ENCODE data around the gene PACS1.
"Not testable (repeated sequence)": the region's sequence is repeated elsewhere in the genome, so short reads cannot be mapped to it uniquely, and the experiment has no call there.

The PACS1 gene

GRCh38 chr11:66072081-66072480 is 2.0 kb downstream of the PACS1 start:
- no peak overlapping the region for H3K27ac ChIP-seq
- POLR2A ChIA-PET (ENCODE audit: low non-redundant PET) = no interaction called here
- CTCF ChIA-PET = interaction anchor here (0.6 kb wide), 1 partner anchor 44 kb away, joined by 5 read pairs; no protein-coding TSS in a partner anchor

GRCh38 chr11:66072518-66072917 is 2.4 kb downstream of the PACS1 start:
- no peak for DNase-seq (ENCODE audit: low spot score)
- no peak for TF ChIP-seq CTCF (conservative IDR thresholded peaks at IDR 0.05; ENCODE audit: low read depth)
- CTCF ChIA-PET = no interaction called here
- H3K27ac ChIP-seq = no peak overlapping the region
- POLR2A ChIA-PET (ENCODE audit: low non-redundant PET) = no interaction called here

More at GRCh38 chr11:66072081-66072480, 2.0 kb downstream of the PACS1 start:
- DNase-seq (ENCODE audit: low spot score) = no peak
- TF ChIP-seq CTCF (conservative IDR thresholded peaks at IDR 0.05; ENCODE audit: low read depth) = no peak

DNA sequence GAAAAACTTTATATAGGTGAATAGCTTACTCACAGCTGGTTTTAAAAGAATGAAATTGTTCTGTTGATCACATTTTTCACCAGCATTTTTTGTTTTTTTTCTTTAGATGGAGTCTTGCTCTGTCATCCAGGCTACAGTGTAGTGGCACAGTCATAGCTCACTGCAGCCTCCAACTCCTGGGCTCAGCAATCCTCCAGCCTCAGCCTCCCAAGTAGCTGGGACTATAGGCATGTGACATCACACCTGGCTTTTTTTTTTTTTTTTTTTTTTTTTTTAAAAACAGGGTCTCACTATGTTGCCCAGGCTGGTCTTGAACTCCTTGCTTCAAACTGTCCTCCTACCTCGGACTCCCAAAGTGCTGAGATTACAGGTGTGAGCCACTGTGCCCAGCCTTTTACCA is 3.6 kb downstream of the PACS1 start:
- no peak for DNase-seq (ENCODE audit: low spot score)
- no peak overlapping the region for H3K27ac ChIP-seq
- no peak for TF ChIP-seq CTCF (conservative IDR thresholded peaks at IDR 0.05; ENCODE audit: low read depth)
- POLR2A ChIA-PET (ENCODE audit: low non-redundant PET) = no interaction called here
- CTCF ChIA-PET = no interaction called here

GRCh38 chr11:66075273-66075672 is 5.2 kb downstream of the PACS1 start:
- CTCF ChIA-PET = interaction anchor here (0.6 kb wide), 2 partner anchors 55 to 86 kb away, joined by 3 to 6 read pairs; no protein-coding TSS in a partner anchor
- POLR2A ChIA-PET (ENCODE audit: low non-redundant PET) = interaction anchor here (0.7 kb wide), 1 partner anchor 177 kb away, joined by 8 read pairs; no protein-coding TSS in a partner anchor

DNA sequence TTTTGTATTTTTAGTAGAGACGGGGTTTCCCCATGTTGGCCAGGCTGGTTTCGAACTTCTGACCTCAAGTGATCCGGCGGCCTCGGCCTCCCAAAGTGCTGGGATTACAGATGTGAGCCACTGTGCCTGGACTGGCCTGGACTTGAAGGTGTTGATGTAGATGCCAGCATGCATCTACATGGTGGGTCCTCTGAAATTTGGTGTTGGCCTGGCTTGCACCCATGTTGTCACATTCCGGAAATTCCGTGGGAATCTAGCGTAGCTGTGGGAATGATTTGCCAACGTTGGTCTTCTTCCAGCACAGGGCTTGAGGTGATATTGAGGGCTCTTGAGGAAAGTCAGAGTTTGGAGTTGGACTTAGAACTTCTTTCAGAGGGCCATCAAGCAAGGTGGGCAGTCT is 6.5 kb downstream of the PACS1 start:
- POLR2A ChIA-PET (ENCODE audit: low non-redundant PET) = interaction anchor here (0.6 kb wide), 1 partner anchor 20 kb away, joined by 7 read pairs; no protein-coding TSS in a partner anchor
- H3K27ac ChIP-seq = peak overlapping the region; percentile 39
- no peak for TF ChIP-seq CTCF (conservative IDR thresholded peaks at IDR 0.05; ENCODE audit: low read depth)
- no peak for DNase-seq (ENCODE audit: low spot score)
- CTCF ChIA-PET = interaction anchor here (0.7 to 0.8 kb wide), 4 partner anchors 9 to 31 kb away, joined by 3 to 6 read pairs (median 3); partner anchors contain the start of gene SF3B2

More at GRCh38 chr11:66075273-66075672, 5.2 kb downstream of the PACS1 start:
- no peak overlapping the region for H3K27ac ChIP-seq
- TF ChIP-seq CTCF (conservative IDR thresholded peaks at IDR 0.05; ENCODE audit: low read depth) = no peak
- no peak for DNase-seq (ENCODE audit: low spot score)

DNA sequence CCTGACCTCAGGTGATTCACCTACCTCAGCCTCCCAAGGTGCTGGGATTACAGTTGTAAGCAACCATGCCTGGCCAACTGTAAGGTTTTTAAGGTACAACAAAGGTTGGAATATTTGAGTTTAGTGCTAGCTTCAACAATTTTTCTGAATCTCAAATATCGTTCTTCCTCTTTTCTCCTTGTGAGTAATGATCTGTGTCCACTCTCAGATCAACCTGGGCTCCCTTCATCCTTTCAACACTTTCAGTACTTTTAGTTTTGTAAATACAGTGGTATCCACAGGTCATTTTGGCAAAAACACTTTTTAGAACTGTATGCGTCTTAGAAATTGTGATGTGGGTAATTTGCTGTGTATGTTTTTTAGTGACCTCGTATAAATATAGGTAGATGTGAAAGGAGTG is 7.9 kb downstream of the PACS1 start:
- CTCF ChIA-PET = interaction anchor here (1.2 kb wide), 1 partner anchor 10 kb away, joined by 3 read pairs; no protein-coding TSS in a partner anchor
- DNase-seq (ENCODE audit: low spot score) = no peak
- POLR2A ChIA-PET (ENCODE audit: low non-redundant PET) = no interaction called here
- TF ChIP-seq CTCF (conservative IDR thresholded peaks at IDR 0.05; ENCODE audit: low read depth) = no peak
- H3K27ac ChIP-seq = no peak overlapping the region; the same call in 1 of the 2 replicates

DNA sequence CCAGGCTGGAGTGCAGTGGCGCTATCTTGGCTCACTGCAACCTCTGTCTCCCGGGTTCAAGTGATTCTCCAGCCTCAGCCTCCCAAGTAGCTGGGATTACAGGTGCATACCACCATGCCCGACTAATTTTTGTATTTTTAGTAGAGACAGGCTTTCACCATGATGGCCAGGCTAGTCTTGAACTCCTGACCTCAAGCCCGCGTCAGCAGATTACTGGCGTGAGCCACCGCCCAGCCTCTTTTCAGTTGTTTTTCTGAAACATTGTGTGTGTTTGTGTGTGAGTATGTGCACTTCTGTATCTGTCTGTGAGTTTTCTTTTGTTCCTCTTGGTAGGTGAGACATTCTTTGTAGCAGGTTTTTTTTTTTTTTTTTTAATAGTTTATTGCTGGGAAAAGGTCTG is 8.9 kb downstream of the PACS1 start:
- H3K27ac ChIP-seq = peak overlapping the region; percentile 36
- POLR2A ChIA-PET (ENCODE audit: low non-redundant PET); DNase-seq (ENCODE audit: low spot score): not testable (repeated sequence)
- CTCF ChIA-PET = interaction anchor here (0.6 to 1.2 kb wide), 3 partner anchors 9 to 155 kb away, joined by 3 to 5 read pairs (median 4); no protein-coding TSS in a partner anchor
